Breast epithelium (tissue), 4 donors: ENCODE data around the gene C10orf105. TPM values are rescaled to one million over a fixed set of nuclear protein-coding genes. Genes with fewer than 3 reads are reported as not detected.

Source experiments
- DNase-seq, 2 donors: peaks; one replicate each; pipeline ENCODE4 v3.0.0-alpha.2; 2019; ENCODE audit warnings: low spot score in 2 of 2
- H3K27ac ChIP-seq, 2 donors: fragments of 200-600 bp; sonication (generic) in 1 of 2; one replicate each; pipeline ENCODE4 v1.5.1; 2016 to 2019; ENCODE audit warnings: mild to moderate bottlenecking in 1 of 2
- H3K27me3 ChIP-seq, 2 donors: fragments of 200-600 bp; sonication (generic) in 1 of 2; one replicate each; pipeline versions ENCODE4 v1.5.1 to v1.6.0; 2017 to 2019; ENCODE audit warnings: control low read depth in 1 of 2, mild to moderate bottlenecking in 1 of 2
- H3K36me3 ChIP-seq: fragments of 200-600 bp; one replicate; pipeline ENCODE4 v1.5.1; 2019
- H3K4me1 ChIP-seq, 2 donors: fragments of 200-600 bp; sonication (generic); one replicate each; pipeline ENCODE4 v1.5.1; 2016 to 2019; ENCODE audit warnings: control low read depth in 1 of 2
- H3K4me3 ChIP-seq, 3 donors: fragments of 200-600 bp; sonication (generic); 1 replicate in 2 of 3; 2 replicates in 1 of 3; pipeline ENCODE4 v1.5.1; 2016 to 2019; ENCODE audit warnings: mild to moderate bottlenecking in 3 of 3, moderate library complexity in 2 of 3
- H3K9me3 ChIP-seq, 2 donors: fragments of 200-600 bp; sonication (generic) in 1 of 2; one replicate each; pipeline ENCODE4 v1.5.1; 2016 to 2019; ENCODE audit warnings: control low read depth in 1 of 2
- POLR2A ChIP-seq: fragments of 450-650 bp; IDR thresholded peaks from one replicate; pipeline ENCODE4 v1.6.1; 2016; ENCODE audit warnings: antibody characterized with exemption, mild to moderate bottlenecking, moderate library complexity
- POLR2AphosphoS5 ChIP-seq, 3 donors: sonication (generic); formaldehyde crosslinking; IDR thresholded peaks; one replicate each; pipeline ENCODE4 v1.6.1; 2017; ENCODE audit warnings: antibody characterized with exemption in 3 of 3
- intact Hi-C: fragments of 100-400 bp; cut with DNase I; formaldehyde crosslinking; loops from one replicate; pipeline ENCODE4 v1.15.1; 2023; ENCODE audit warnings: low total_unique reads
- total RNA-seq, 3 donors: library from RNA; depleted of rRNA; stranded (reverse); fragments of >200 nt; gene quantifications; one replicate each; pipeline ENCODE4 v1.1.0, GENCODE V29; 2016
- TF ChIP-seq, protein P1 (sequence below), 3 donors: fragments of 450-650 bp; IDR thresholded peaks; one replicate each; pipeline ENCODE4 v1.5.1; 2016 to 2017; ENCODE audit warnings: antibody characterized with exemption in 3 of 3, mild to moderate bottlenecking in 3 of 3, moderate library complexity in 3 of 3

Gene C10orf105
- total RNA-seq, 3 donors from 2014 or later = under 0.01 to 0.29 TPM; not detected in 1

DNA sequence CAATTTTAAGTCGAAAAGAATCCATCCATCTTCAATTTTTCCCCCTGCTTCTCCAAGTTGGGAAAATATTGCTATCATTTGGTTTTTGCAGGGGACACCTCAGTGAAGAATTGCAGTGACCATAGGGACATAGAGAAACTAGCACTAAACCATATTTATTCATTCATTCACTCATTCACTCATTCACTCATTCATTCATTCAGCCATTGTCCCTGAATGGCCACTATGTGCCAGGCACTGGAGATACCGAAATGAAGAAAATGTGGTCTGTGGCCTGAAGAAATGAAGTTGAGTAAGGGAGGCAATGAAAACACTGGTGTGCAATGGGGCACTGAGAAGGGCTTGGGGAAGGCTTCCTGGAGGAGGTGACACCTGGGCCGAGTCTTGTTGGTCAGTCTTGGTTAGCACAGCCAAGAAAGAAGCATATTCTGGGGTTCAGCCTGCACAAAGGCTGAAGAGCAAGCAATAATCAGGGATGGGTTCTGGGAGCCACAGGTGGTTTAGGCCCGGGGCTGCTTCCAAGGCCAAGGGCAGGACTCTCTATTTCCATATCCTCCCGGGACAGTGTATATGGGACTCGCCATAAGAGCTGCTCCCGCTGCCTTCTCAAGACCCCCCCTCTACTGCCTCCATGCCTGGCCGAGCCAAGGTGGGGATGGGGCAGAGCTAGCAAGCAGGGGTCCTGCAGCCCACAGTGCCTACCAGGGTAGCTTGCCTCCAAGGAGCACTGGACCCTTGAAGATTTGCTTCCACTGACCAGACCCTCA is 25.5 kb upstream of the C10orf105 start:
- no peak for DNase-seq
- Histone ChIP-seq H3K4me3 (no peak overlapping the region), H3K27ac (no peak overlapping the region), H3K4me1 (peaks cover 5 to 14% of the 10 kb centered on the region in 2 donors), H3K9me3 (peaks cover 0 to 6% of the 10 kb centered on the region in 2 donors), H3K36me3 (no peaks in the 10 kb centered on the region), H3K27me3 (no peaks in the 10 kb centered on the region)
- intact Hi-C loops = no loop called here
- TF ChIP-seq POLR2A = no peak
- no peak for TF ChIP-seq POLR2AphosphoS5 (IDR thresholded peaks at IDR 0.05)

DNA sequence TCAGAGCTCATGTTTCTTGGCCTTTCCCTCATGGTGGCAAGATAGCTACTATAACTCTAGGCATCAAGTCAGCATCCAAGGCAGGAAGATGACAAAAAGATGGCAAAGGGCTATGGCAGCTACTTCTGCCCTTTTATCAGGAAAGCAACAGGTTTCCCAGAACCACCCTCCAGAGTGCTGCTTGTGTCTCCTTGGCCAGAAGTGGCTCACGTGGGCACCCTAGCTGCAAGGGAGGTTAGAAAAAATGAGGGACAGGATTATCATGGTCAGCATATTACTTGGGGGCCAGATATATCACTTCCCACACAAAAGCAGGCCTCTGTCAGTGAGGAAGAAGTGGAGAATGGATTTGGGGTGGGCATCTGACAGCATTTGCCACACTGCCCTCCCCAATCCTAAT is 24.3 kb upstream of the C10orf105 start:
- TF ChIP-seq, protein P1, sequence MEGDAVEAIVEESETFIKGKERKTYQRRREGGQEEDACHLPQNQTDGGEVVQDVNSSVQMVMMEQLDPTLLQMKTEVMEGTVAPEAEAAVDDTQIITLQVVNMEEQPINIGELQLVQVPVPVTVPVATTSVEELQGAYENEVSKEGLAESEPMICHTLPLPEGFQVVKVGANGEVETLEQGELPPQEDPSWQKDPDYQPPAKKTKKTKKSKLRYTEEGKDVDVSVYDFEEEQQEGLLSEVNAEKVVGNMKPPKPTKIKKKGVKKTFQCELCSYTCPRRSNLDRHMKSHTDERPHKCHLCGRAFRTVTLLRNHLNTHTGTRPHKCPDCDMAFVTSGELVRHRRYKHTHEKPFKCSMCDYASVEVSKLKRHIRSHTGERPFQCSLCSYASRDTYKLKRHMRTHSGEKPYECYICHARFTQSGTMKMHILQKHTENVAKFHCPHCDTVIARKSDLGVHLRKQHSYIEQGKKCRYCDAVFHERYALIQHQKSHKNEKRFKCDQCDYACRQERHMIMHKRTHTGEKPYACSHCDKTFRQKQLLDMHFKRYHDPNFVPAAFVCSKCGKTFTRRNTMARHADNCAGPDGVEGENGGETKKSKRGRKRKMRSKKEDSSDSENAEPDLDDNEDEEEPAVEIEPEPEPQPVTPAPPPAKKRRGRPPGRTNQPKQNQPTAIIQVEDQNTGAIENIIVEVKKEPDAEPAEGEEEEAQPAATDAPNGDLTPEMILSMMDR (IDR thresholded peaks at IDR 0.05) = no peak
- TF ChIP-seq POLR2A (no peak), POLR2AphosphoS5 (IDR thresholded peaks at IDR 0.05) (no peak)
- H3K4me1 ChIP-seq = peaks cover 3 to 10% of the 10 kb centered on the region in 2 donors

DNA sequence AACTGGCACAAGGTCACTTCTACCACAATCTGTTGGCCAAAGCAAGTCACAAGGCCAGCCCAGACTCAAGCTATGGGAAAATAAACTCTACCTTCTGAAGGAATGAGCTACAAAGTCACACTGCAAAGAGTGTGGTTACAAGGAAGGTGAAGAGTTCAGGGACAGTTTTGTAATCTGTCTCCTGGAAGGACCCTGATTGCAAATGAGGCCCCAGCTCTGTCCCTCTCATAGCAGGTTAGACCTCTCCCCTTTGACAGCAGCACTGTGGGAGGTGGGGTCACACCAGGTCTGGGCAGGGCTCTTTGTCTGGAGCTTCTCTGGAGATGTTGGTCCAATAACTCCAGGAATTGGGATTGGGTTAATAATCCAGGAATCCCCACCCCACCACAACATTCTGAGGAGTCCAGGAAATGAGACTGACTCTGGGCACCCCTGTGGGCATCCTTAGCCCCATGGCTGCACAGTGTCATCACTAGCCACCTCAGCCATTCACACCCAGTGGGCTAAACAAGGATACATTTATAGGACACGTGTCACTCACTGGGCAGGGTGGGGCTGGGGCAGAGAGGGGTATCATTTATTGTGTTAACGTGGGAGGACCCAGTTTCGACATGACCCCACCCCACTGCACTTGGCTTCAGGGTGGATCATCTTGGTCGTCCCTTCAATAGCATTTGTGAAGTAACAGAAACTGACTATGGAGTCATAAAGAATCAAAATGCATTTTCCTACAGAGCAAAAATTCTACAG is 23.7 kb upstream of the C10orf105 start:
- Histone ChIP-seq H3K9me3 (peaks cover 0 to 6% of the 10 kb centered on the region in 2 donors), H3K27ac (no peak overlapping the region), H3K4me1 (peaks cover 0 to 4% of the 10 kb centered on the region in 2 donors), H3K4me3 (no peak overlapping the region), H3K27me3 (no peaks in the 10 kb centered on the region), H3K36me3 (no peaks in the 10 kb centered on the region)
- intact Hi-C loops = no loop called here
- TF ChIP-seq POLR2A (no peak), POLR2AphosphoS5 (IDR thresholded peaks at IDR 0.05) (no peak)
- TF ChIP-seq, protein P1 (IDR thresholded peaks at IDR 0.05) = no peak
- no peak for DNase-seq

More for the DNA sequence above, 24.3 kb upstream of the C10orf105 start:
- Histone ChIP-seq H3K9me3 (peaks cover 0 to 6% of the 10 kb centered on the region in 2 donors), H3K27ac (no peak overlapping the region), H3K36me3 (no peaks in the 10 kb centered on the region), H3K27me3 (no peaks in the 10 kb centered on the region), H3K4me3 (no peak overlapping the region)
- intact Hi-C loops = no loop called here
- DNase-seq = no peak

GRCh38 chr10:71742301-71743088 is 22.9 kb upstream of the C10orf105 start:
- H3K36me3 ChIP-seq = no peaks in the 10 kb centered on the region
- peaks cover 0 to 7% of the 10 kb centered on the region in 2 donors for H3K4me1 ChIP-seq
- no peak overlapping the region for H3K4me3 ChIP-seq
- intact Hi-C loops = no loop called here
- H3K27ac ChIP-seq = no peak overlapping the region
- TF ChIP-seq POLR2A = no peak
- no peak for TF ChIP-seq POLR2AphosphoS5 (IDR thresholded peaks at IDR 0.05)
- TF ChIP-seq, protein P1 (IDR thresholded peaks at IDR 0.05) = no peak
- H3K9me3 ChIP-seq = peaks cover 0 to 6% of the 10 kb centered on the region in 2 donors
- DNase-seq = no peak
- H3K27me3 ChIP-seq = no peaks in the 10 kb centered on the region

DNA sequence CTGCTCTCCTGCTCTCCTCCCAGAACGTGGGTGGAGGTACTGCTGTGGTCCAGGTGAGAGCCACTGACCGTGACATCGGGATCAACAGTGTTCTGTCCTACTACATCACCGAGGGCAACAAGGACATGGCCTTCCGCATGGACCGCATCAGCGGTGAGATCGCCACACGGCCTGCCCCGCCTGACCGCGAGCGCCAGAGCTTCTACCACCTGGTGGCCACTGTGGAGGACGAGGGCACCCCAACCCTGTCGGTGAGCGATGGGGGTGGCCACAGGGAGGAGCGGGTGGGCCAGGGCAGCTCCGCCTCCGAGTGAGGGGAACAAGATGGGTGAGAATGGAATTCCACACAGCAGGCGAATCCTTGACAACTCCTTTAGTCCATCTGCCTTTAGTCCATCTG is 22.1 kb upstream of the C10orf105 start:
- Histone ChIP-seq H3K36me3 (no peaks in the 10 kb centered on the region), H3K4me1 (peaks cover 0 to 13% of the 10 kb centered on the region in 2 donors), H3K4me3 (no peak overlapping the region), H3K9me3 (peaks cover 0 to 6% of the 10 kb centered on the region in 2 donors), H3K27ac (no peak overlapping the region), H3K27me3 (no peaks in the 10 kb centered on the region)
- no peak for TF ChIP-seq POLR2AphosphoS5 (IDR thresholded peaks at IDR 0.05)
- DNase-seq = no peak
- intact Hi-C loops = no loop called here
